AG04450 (cell line): ENCODE measurements around the gene MYPN. TPM values are rescaled to one million over a fixed set of nuclear protein-coding genes. Genes with fewer than 3 reads are reported as not detected.

Experiments used
- CTCF ChIA-PET: fragments of 300-600, 350-600 bp; formaldehyde crosslinking; extraction: SDS; loops from one replicate; lab custom pipeline; 2022; ENCODE audit warnings: antibody characterized with exemption, inconsistent platforms; lab: Charles Lee
- POLR2A ChIA-PET: fragments of 350-600 bp; formaldehyde crosslinking; extraction: SDS; loops from one replicate; lab custom pipeline; 2021; ENCODE audit warnings: antibody characterized with exemption, inconsistent platforms; lab: Yijun Ruan, JAX
- DNase-seq: peaks from one replicate; pipeline ENCODE4 v3.0.0-alpha.2; 2011; ENCODE audit warnings: low read depth, low spot score
- H3K27ac ChIP-seq: one replicate; pipeline ENCODE4 v1.5.1; 2012; ENCODE audit warnings: low read depth, low read length, control low read depth
- H3K27me3 ChIP-seq: one replicate; pipeline ENCODE4 v1.6.0; 2012; ENCODE audit warnings: low read length; ENCODE audit not compliant: control insufficient read depth, insufficient read depth
- H3K4me3 ChIP-seq: 2 replicates; pipeline ENCODE4 v1.5.1; 2011; ENCODE audit warnings: mild to moderate bottlenecking, low read depth, low read length, control low read depth
- H3K9me3 ChIP-seq: 2 replicates; pipeline ENCODE4 v1.5.1; 2012; ENCODE audit warnings: low read length; ENCODE audit not compliant: control insufficient read depth, insufficient read depth
- CTCF ChIP-seq: IDR thresholded peaks from 2 replicates; pipeline ENCODE4 v1.5.1; 2011; ENCODE audit warnings: low read depth, low read length, control low read depth, inconsistent platforms
- polyA plus RNA-seq: library from polyadenylated mRNA; depleted of rRNA; stranded (reverse); fragments of >200 nt; gene quantifications from 2 replicates; pipeline ENCODE4 v1.2.3, GENCODE V29; 2011

The MYPN gene
- polyA plus RNA-seq, 1 experiment = 2.9 TPM

GRCh38 chr10:68106656-68107055, 2.6 kb upstream of the MYPN start:
- CTCF ChIA-PET = interaction anchor here (0.6 to 1.9 kb wide), 4 partner anchors 16 to 291 kb away, joined by 3 to 6 read pairs (median 4); no protein-coding TSS in a partner anchor
- H3K27ac ChIP-seq = peak overlapping the region; percentile 49
- peak; percentile 73 for DNase-seq
- POLR2A ChIA-PET = interaction anchor here (0.7 to 1.0 kb wide), 2 partner anchors 10 to 49 kb away, joined by 3 read pairs; no protein-coding TSS in a partner anchor
- no peak for TF ChIP-seq CTCF
- H3K4me3 ChIP-seq = peak overlapping the region; percentile 25; the same call in 1 of the 2 replicates
- no peaks in the 10 kb centered on the region for H3K27me3 ChIP-seq
- H3K9me3 ChIP-seq = no peaks in the 10 kb centered on the region

- H3K27me3 ChIP-seq = no peaks in the 10 kb centered on the region
- no peak overlapping the region for H3K4me3 ChIP-seq
- no peak for TF ChIP-seq CTCF
- H3K27ac ChIP-seq = no peak overlapping the region
- CTCF ChIA-PET = interaction anchor here (0.7 to 1.9 kb wide), 4 partner anchors 17 to 194 kb away, joined by 3 to 6 read pairs (median 4); no protein-coding TSS in a partner anchor
- DNase-seq = no peak
- POLR2A ChIA-PET = interaction anchor here (0.7 to 2.1 kb wide), 2 partner anchors 13 to 133 kb away, joined by 8 read pairs; no protein-coding TSS in a partner anchor
- no peaks in the 10 kb centered on the region for H3K9me3 ChIP-seq
Observed at GRCh38 chr10:68107651-68108050, 1.6 kb upstream of the MYPN start.

DNA sequence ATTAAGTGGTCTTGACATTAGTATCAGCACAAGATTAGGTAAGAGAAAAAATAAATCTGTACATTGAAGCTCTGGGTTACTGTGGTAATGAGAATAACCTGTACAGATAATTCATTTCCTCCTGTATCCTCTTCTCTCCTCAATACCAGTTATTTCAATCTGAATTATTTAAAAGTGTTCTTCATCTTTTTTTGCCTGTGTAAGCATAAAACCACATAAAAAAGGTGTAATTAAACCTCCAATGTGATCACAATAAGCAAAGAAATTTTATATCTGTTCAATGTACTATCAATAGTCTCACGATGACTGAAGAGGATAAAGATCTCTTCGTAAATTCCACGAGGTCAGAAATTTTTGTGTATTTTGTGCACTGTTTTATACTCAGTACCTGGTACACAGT, 1.2 kb upstream of the MYPN start:
- no peak for DNase-seq
- Histone ChIP-seq H3K27me3 (no peaks in the 10 kb centered on the region), H3K9me3 (no peaks in the 10 kb centered on the region), H3K27ac (no peak overlapping the region), H3K4me3 (no peak overlapping the region)
- POLR2A ChIA-PET = interaction anchor here (2.1 kb wide), 1 partner anchor 13 kb away, joined by 8 read pairs; no protein-coding TSS in a partner anchor
- CTCF ChIA-PET = interaction anchor here (1.2 to 1.9 kb wide), 3 partner anchors 25 to 48 kb away, joined by 4 to 6 read pairs (median 5); no protein-coding TSS in a partner anchor
- no peak for TF ChIP-seq CTCF

DNA sequence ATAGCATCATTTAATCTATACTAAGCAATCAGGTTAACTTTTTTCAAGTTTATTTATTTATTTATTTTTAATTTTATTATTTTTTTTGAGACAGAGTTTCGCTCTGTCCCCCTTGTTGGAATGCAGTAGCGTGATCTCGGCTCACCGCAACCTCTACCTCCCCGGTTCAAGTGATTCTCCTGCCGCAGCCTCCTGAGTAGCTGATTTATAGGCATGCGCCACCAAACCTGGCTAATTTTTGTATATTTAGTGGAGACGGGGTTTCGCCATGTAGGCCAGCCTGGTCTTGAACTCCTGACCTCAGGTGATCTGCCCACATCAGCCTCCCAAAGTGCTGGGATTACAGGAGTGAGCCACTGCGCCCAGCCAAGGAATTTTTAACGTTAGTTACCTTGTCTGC, 635 bp upstream of the MYPN start:
- DNase-seq = no peak
- TF ChIP-seq CTCF = no peak
- CTCF ChIA-PET = interaction anchor here (0.5 to 1.7 kb wide), 4 partner anchors 25 to 375 kb away, joined by 3 to 8 read pairs (median 6); no protein-coding TSS in a partner anchor
- POLR2A ChIA-PET = interaction anchor here (0.8 to 2.1 kb wide), 2 partner anchors 12 to 14 kb away, joined by 3 to 8 read pairs; no protein-coding TSS in a partner anchor
- Histone ChIP-seq H3K4me3 (no peak overlapping the region), H3K9me3 (no peaks in the 10 kb centered on the region), H3K27me3 (no peaks in the 10 kb centered on the region), H3K27ac (peak overlapping the region; percentile 32)

- CTCF ChIA-PET = interaction anchor here (1.7 kb wide), 1 partner anchor 27 kb away, joined by 8 read pairs; no protein-coding TSS in a partner anchor
- Histone ChIP-seq H3K27ac (no peak overlapping the region), H3K27me3 (no peaks in the 10 kb centered on the region), H3K9me3 (no peaks in the 10 kb centered on the region), H3K4me3 (peak overlapping the region; percentile 28)
- DNase-seq = no peak
- TF ChIP-seq CTCF = no peak
- POLR2A ChIA-PET = no interaction called here
Observed at GRCh38 chr10:68110027-68110426, 739 bp downstream of the MYPN start.
